ENCODE data around the gene DNAJC17.

DNA sequence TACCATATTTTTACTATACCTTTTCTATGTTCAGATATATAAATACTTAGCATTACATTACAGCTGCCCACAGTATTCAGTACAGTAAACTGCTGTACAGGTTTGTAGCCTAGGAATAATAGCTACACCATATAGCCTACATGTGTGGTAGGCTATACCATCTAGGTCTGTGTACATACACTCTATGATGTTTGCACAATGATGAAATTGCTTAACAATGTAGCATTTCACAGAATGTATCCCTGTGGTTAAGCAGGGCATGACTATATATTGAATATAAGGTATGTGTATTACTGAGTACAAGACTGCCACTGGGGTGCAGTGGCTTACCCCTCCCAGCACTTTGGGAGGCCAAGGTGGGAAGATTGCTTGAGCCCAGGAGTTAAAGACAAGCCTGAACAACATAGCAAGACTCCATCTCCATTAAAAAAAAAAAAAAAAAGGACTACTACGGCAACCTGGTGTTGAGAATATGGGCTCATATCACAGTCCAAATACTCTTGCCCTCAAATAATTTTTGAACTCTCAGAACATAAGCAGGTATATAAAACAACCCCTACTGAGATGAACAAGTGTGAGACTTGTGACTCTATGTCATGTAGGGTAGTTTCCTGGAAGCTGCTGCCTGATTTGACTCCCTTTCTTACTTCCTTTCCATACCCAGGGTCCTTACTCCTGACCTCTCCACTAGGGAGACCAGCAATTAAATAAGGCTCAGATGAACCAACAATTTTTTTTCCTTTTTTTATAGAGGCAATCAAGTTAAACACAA, 16.5 kb upstream of the DNAJC17 start:
- TF ChIP-seq, protein P1, sequence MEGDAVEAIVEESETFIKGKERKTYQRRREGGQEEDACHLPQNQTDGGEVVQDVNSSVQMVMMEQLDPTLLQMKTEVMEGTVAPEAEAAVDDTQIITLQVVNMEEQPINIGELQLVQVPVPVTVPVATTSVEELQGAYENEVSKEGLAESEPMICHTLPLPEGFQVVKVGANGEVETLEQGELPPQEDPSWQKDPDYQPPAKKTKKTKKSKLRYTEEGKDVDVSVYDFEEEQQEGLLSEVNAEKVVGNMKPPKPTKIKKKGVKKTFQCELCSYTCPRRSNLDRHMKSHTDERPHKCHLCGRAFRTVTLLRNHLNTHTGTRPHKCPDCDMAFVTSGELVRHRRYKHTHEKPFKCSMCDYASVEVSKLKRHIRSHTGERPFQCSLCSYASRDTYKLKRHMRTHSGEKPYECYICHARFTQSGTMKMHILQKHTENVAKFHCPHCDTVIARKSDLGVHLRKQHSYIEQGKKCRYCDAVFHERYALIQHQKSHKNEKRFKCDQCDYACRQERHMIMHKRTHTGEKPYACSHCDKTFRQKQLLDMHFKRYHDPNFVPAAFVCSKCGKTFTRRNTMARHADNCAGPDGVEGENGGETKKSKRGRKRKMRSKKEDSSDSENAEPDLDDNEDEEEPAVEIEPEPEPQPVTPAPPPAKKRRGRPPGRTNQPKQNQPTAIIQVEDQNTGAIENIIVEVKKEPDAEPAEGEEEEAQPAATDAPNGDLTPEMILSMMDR (IDR thresholded peaks at IDR 0.05), result no peak
- TF ChIP-seq EZH2 (IDR thresholded peaks at IDR 0.05; ENCODE audit: borderline replicate concordance, insufficient read depth, low read depth, low read length, poor library complexity, severe bottlenecking), result no peak
